ENCODE measurements around the gene PLCH2.

GRCh38 chr1:2539312-2539907, 63.3 kb downstream of the PLCH2 start:
- TF ChIP-seq CTCF (IDR thresholded peaks at IDR 0.05) (peak; percentile 59), EZH2 (IDR thresholded peaks at IDR 0.05; ENCODE audit: borderline replicate concordance, insufficient read depth, low read depth, low read length, poor library complexity, severe bottlenecking) (no peak)

All from B cell (primary cell).